Astrocyte (in vitro differentiated cells and primary cell): ENCODE results near the gene STK4. TPM values are rescaled to one million over a fixed set of nuclear protein-coding genes. Genes with fewer than 3 reads are reported as not detected.

Experiments used
- DNase-seq: peaks from one replicate; pipeline ENCODE4 v3.0.0-alpha.2; 2010; ENCODE audit warnings: low read depth
- FAIRE-seq: peaks from 2 replicates; lab custom pipeline; 2011; peaks lifted over from hg19 to GRCh38; lab: Jason Lieb, UNC
- H2AFZ ChIP-seq: 2 replicates; pipeline ENCODE4 v1.6.0; 2012; ENCODE audit warnings: low read depth, low read length, inconsistent platforms
- H3K27ac ChIP-seq: 2 replicates; pipeline ENCODE4 v1.5.1; 2011; ENCODE audit warnings: low read depth, low read length, inconsistent platforms
- H3K27me3 ChIP-seq: 2 replicates; pipeline ENCODE4 v1.6.0; 2011; ENCODE audit warnings: low read length, inconsistent platforms; ENCODE audit not compliant: insufficient read depth
- H3K36me3 ChIP-seq: 2 replicates; pipeline ENCODE4 v1.5.1; 2011; ENCODE audit warnings: low read length, inconsistent platforms; ENCODE audit not compliant: insufficient read depth
- H3K4me1 ChIP-seq: 2 replicates; pipeline ENCODE4 v1.5.1; 2011; ENCODE audit warnings: low read length, inconsistent platforms; ENCODE audit not compliant: insufficient read depth
- H3K4me2 ChIP-seq: 2 replicates; pipeline ENCODE4 v1.6.0; 2012; ENCODE audit warnings: low read length, inconsistent platforms
- H3K4me3 ChIP-seq: 2 replicates; pipeline ENCODE4 v1.5.1; 2011; ENCODE audit warnings: low read depth, mild to moderate bottlenecking, low read length, inconsistent platforms; ENCODE audit not compliant: insufficient read depth
- H3K79me2 ChIP-seq: 2 replicates; pipeline ENCODE4 v1.6.0; 2012; ENCODE audit warnings: mild to moderate bottlenecking, low read length, inconsistent platforms; ENCODE audit not compliant: insufficient read depth
- H3K9ac ChIP-seq: 2 replicates; pipeline ENCODE4 v1.6.0; 2012; ENCODE audit warnings: mild to moderate bottlenecking, low read length, inconsistent platforms
- H3K9me3 ChIP-seq: 2 replicates; pipeline ENCODE4 v1.5.1; 2012; ENCODE audit warnings: low read depth, mild to moderate bottlenecking, low read length, inconsistent platforms; ENCODE audit not compliant: insufficient read depth
- H4K20me1 ChIP-seq: 2 replicates; pipeline ENCODE4 v1.6.0; 2012; ENCODE audit warnings: low read length, inconsistent platforms; ENCODE audit not compliant: insufficient read depth
- H3K27ac Mint-ChIP-seq: one replicate; pipeline ENCODE4 v1.8.0; 2021; ENCODE audit warnings: mild to moderate bottlenecking, mixed read lengths; ENCODE audit not compliant: unreplicated experiment
- H3K27me3 Mint-ChIP-seq: one replicate; pipeline ENCODE4 v1.8.0; 2021; ENCODE audit warnings: low read depth, mixed read lengths; ENCODE audit not compliant: unreplicated experiment
- H3K36me3 Mint-ChIP-seq: one replicate; pipeline ENCODE4 v1.8.0; 2021; ENCODE audit warnings: low read depth, mixed read lengths; ENCODE audit not compliant: unreplicated experiment
- H3K4me1 Mint-ChIP-seq: one replicate; pipeline ENCODE4 v1.8.0; 2021; ENCODE audit warnings: low read depth, mixed read lengths; ENCODE audit not compliant: unreplicated experiment
- H3K4me3 Mint-ChIP-seq: one replicate; pipeline ENCODE4 v1.8.0; 2021; ENCODE audit warnings: mild to moderate bottlenecking, moderate library complexity, mixed read lengths; ENCODE audit not compliant: unreplicated experiment
- H3K9me3 Mint-ChIP-seq: one replicate; pipeline ENCODE4 v1.8.0; 2021; ENCODE audit warnings: mild to moderate bottlenecking, mixed read lengths; ENCODE audit not compliant: unreplicated experiment
- CTCF ChIP-seq: IDR thresholded peaks from 2 replicates; pipeline ENCODE4 v1.5.1; 2011; ENCODE audit warnings: low read depth, mild to moderate bottlenecking, inconsistent platforms, low read length, moderate library complexity; ENCODE audit not compliant: insufficient read depth
- EZH2 ChIP-seq: IDR thresholded peaks from 2 replicates; pipeline ENCODE4 v1.6.1; 2012; ENCODE audit warnings: mild to moderate bottlenecking, low read length, inconsistent platforms; ENCODE audit not compliant: insufficient read depth
- total RNA-seq: library from RNA; stranded (reverse); gene quantifications from 2 replicates; pipeline ENCODE4 v1.2.1, GENCODE V29; 2021

The STK4 gene
- total RNA-seq, 1 donor from 2014 or later = 41.4 TPM

GRCh38 chr20:44930517-44931168, 35.7 kb upstream of the STK4 start:
- no peak for FAIRE-seq
- H3K4me1 Mint-ChIP-seq = no peaks in the 10 kb centered on the region
- no peak overlapping the region for H3K27ac Mint-ChIP-seq

GRCh38 chr20:44931911-44932310, 34.4 kb upstream of the STK4 start:
- Histone ChIP-seq H3K79me2 (no peaks in the 10 kb centered on the region), H2AFZ (no peak overlapping the region), H3K27me3 (no peaks in the 10 kb centered on the region), H4K20me1 (no peaks in the 10 kb centered on the region), H3K9me3 (no peaks in the 10 kb centered on the region), H3K27ac (no peak overlapping the region), H3K36me3 (peaks cover 14% of the 10 kb centered on the region), H3K4me3 (no peak overlapping the region), H3K9ac (no peak overlapping the region), H3K4me2 (no peak overlapping the region), H3K4me1 (no peaks in the 10 kb centered on the region)
- Mint-ChIP-seq H3K36me3 (peaks cover 24% of the 10 kb centered on the region), H3K9me3 (no peaks in the 10 kb centered on the region), H3K4me3 (no peak overlapping the region), H3K27ac (no peak overlapping the region), H3K27me3 (no peaks in the 10 kb centered on the region), H3K4me1 (no peaks in the 10 kb centered on the region)
- FAIRE-seq = no peak
- no peak for DNase-seq
- no peak for TF ChIP-seq EZH2

More at GRCh38 chr20:44930517-44931168, 35.7 kb upstream of the STK4 start:
- no peak for DNase-seq
- Histone ChIP-seq H3K27ac (no peak overlapping the region), H4K20me1 (no peaks in the 10 kb centered on the region), H3K4me3 (no peak overlapping the region), H2AFZ (no peak overlapping the region), H3K9me3 (no peaks in the 10 kb centered on the region), H3K4me2 (no peak overlapping the region), H3K27me3 (no peaks in the 10 kb centered on the region), H3K9ac (no peak overlapping the region), H3K79me2 (no peaks in the 10 kb centered on the region), H3K4me1 (no peaks in the 10 kb centered on the region), H3K36me3 (peaks cover 9% of the 10 kb centered on the region)
- no peaks in the 10 kb centered on the region for H3K9me3 Mint-ChIP-seq
- TF ChIP-seq CTCF = no peak
- no peak for TF ChIP-seq EZH2
- no peaks in the 10 kb centered on the region for H3K27me3 Mint-ChIP-seq
- peaks cover 15% of the 10 kb centered on the region for H3K36me3 Mint-ChIP-seq
- no peak overlapping the region for H3K4me3 Mint-ChIP-seq

DNA sequence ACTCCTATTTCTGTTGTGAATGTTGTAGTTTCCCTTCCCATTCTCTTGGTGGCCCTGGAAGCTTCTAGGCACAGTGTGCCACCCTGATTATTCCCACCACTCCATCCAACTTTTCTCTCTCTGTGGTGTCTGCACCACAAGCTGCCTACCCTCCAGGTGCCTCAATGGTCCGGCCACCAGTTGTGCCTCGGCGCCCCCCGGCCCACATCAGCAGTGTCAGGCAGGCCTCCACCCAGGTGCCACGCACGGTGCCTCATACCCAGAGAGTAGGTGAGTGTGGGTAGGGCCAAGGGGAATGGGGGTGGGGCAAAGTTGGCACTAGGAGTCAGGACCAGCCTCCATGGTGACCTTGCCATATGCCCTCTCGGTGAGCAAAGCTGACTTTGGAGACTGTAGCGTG, 33.4 kb upstream of the STK4 start:
- no peaks in the 10 kb centered on the region for H3K9me3 Mint-ChIP-seq
- no peak overlapping the region for H2AFZ ChIP-seq
- peaks cover 15% of the 10 kb centered on the region for H3K36me3 ChIP-seq
- H4K20me1 ChIP-seq = no peaks in the 10 kb centered on the region
- DNase-seq (no peak), FAIRE-seq (no peak)
- no peak overlapping the region for H3K27ac ChIP-seq
- no peak overlapping the region for H3K4me2 ChIP-seq
- no peak overlapping the region for H3K9ac ChIP-seq
- peaks cover 25% of the 10 kb centered on the region for H3K36me3 Mint-ChIP-seq
- no peak overlapping the region for H3K4me3 Mint-ChIP-seq
- H3K79me2 ChIP-seq = no peaks in the 10 kb centered on the region
- no peaks in the 10 kb centered on the region for H3K4me1 Mint-ChIP-seq
- no peaks in the 10 kb centered on the region for H3K9me3 ChIP-seq
- no peak overlapping the region for H3K27ac Mint-ChIP-seq
- H3K27me3 Mint-ChIP-seq = no peaks in the 10 kb centered on the region
- no peaks in the 10 kb centered on the region for H3K4me1 ChIP-seq
- TF ChIP-seq EZH2 (no peak), CTCF (no peak)
- no peaks in the 10 kb centered on the region for H3K27me3 ChIP-seq
- no peak overlapping the region for H3K4me3 ChIP-seq
